Measurements from ENCODE around the gene PRKAG2. TPM values are rescaled to one million over a fixed set of nuclear protein-coding genes. Genes with fewer than 3 reads are reported as not detected.

PRKAG2 gene
- total and polyA plus RNA-seq, 2 donors = 37.9 to 71.6 TPM

GRCh38 chr7:151861881-151862280 is 15.0 kb downstream of the PRKAG2 start:
- Histone ChIP-seq H3K4me1 (ENCODE audit: insufficient read depth) (no peaks in the 10 kb centered on the region), H3K27ac (ENCODE audit: low read depth) (no peak overlapping the region), H3K36me3 (ENCODE audit: insufficient read depth) (no peaks in the 10 kb centered on the region), H3K4me3 (ENCODE audit: low read depth, low read length) (no peak overlapping the region)
- DNase-seq (ENCODE audit: extremely low spot score) = no peak
- 94% methylated on average over 9 of the region's 9 CpGs for WGBS

- no peak overlapping the region for H3K4me3 ChIP-seq (ENCODE audit: low read depth, low read length)
- H3K36me3 ChIP-seq (ENCODE audit: insufficient read depth) = no peaks in the 10 kb centered on the region
- H3K27ac ChIP-seq (ENCODE audit: low read depth) = no peak overlapping the region
- no peak for DNase-seq (ENCODE audit: extremely low spot score)
- no peaks in the 10 kb centered on the region for H3K4me1 ChIP-seq (ENCODE audit: insufficient read depth)
- 86% methylated on average over 5 of the region's 5 CpGs for WGBS
Observed at GRCh38 chr7:151860771-151861170, 16.1 kb downstream of the PRKAG2 start.

- Histone ChIP-seq H3K27ac (ENCODE audit: low read depth) (no peak overlapping the region), H3K4me3 (ENCODE audit: low read depth, low read length) (no peak overlapping the region), H3K4me1 (ENCODE audit: insufficient read depth) (no peaks in the 10 kb centered on the region), H3K36me3 (ENCODE audit: insufficient read depth) (no peaks in the 10 kb centered on the region)
- no peak for DNase-seq (ENCODE audit: extremely low spot score)
- 94% methylated on average over 15 of the region's 15 CpGs for WGBS
Observed at GRCh38 chr7:151859948-151860685, 16.8 kb downstream of the PRKAG2 start.

DNA sequence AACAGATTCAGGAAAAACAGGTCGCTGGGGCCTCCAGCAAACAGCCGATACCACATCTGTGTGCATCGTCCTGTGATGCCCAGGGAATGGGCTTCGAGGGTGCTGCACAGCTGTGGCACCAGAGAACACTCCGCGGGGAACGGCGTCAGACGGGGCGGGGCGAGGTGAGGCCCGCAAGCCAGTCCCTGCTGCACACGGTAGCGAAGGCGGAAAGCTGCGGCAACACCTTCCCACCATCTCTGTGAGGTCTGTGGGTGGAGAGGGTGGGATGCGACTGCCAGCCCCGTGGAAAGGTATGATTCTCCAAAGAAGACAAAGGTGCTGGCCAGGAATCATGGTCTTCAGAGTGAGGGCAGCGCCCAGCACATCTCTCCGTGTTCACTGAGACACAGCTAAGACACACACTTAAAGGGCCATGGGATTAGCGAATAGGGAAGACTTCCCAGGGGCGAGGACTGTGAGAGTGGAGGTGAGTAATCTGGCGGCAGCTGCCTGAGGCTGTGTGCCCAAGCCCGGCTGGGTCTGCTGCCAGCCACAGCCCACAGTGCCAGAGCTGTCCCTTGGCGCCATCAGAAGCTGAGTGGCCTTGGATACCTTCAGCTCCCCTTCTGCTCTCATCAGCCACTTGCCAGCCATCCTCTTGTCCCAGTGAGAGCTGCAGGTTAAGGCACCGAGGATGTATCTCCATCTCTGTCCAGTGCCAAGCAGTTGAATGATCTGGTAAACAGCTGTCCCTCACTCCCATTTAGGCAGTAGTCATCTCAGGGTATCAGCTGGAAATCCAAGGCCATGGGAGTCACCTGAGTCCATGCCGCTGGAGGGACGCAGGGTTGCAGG is 17.6 kb downstream of the PRKAG2 start:
- no peak overlapping the region for H3K27ac ChIP-seq (ENCODE audit: low read depth)
- DNase-seq (ENCODE audit: extremely low spot score) = no peak
- no peaks in the 10 kb centered on the region for H3K4me1 ChIP-seq (ENCODE audit: insufficient read depth)
- 91% methylated on average over 28 of the region's 28 CpGs for WGBS
- no peak overlapping the region for H3K4me3 ChIP-seq (ENCODE audit: low read depth, low read length)
- H3K36me3 ChIP-seq (ENCODE audit: insufficient read depth) = no peaks in the 10 kb centered on the region

DNA sequence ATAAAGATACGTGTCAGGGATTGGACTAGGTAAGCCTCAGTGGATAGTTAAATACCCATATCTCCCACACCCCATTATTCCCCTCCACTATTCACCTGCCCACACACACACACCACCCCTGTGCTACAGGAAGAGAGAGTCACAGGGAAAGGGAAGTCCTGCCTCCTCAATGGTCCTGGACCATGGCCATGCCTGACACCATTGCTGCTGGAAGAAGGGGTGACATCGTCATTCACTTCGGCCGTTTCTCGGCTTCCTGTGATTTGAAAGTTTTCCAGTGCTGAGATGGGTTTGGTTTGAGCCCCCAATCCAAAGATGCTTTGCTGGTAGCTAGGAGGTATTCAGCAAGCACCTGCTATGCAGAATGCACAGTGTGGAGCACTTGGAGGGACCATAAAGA is 18.5 kb downstream of the PRKAG2 start:
- DNase-seq (ENCODE audit: extremely low spot score) = no peak
- Histone ChIP-seq H3K4me1 (ENCODE audit: insufficient read depth) (no peaks in the 10 kb centered on the region), H3K27ac (ENCODE audit: low read depth) (no peak overlapping the region), H3K4me3 (ENCODE audit: low read depth, low read length) (no peak overlapping the region), H3K36me3 (ENCODE audit: insufficient read depth) (no peaks in the 10 kb centered on the region)
- 80% methylated on average over 5 of the region's 5 CpGs for WGBS

GRCh38 chr7:151857866-151858450 is 19.0 kb downstream of the PRKAG2 start:
- Histone ChIP-seq H3K4me1 (ENCODE audit: insufficient read depth) (no peaks in the 10 kb centered on the region), H3K27ac (ENCODE audit: low read depth) (no peak overlapping the region), H3K4me3 (ENCODE audit: low read depth, low read length) (no peak overlapping the region), H3K36me3 (ENCODE audit: insufficient read depth) (no peaks in the 10 kb centered on the region)
- no peak for DNase-seq (ENCODE audit: extremely low spot score)
- 74% methylated on average over 7 of the region's 7 CpGs for WGBS

- H3K36me3 ChIP-seq (ENCODE audit: insufficient read depth) = no peaks in the 10 kb centered on the region
- H3K4me1 ChIP-seq (ENCODE audit: insufficient read depth) = no peaks in the 10 kb centered on the region
- H3K27ac ChIP-seq (ENCODE audit: low read depth) = no peak overlapping the region
- no peak for DNase-seq (ENCODE audit: extremely low spot score)
- H3K4me3 ChIP-seq (ENCODE audit: low read depth, low read length) = no peak overlapping the region
- WGBS = 91% methylated on average over 12 of the region's 12 CpGs
Observed at GRCh38 chr7:151857412-151857811, 19.5 kb downstream of the PRKAG2 start.

- 82% methylated on average over 16 of the region's 16 CpGs for WGBS
- Histone ChIP-seq H3K36me3 (ENCODE audit: insufficient read depth) (no peaks in the 10 kb centered on the region), H3K27ac (ENCODE audit: low read depth) (no peak overlapping the region), H3K4me1 (ENCODE audit: insufficient read depth) (no peaks in the 10 kb centered on the region), H3K4me3 (ENCODE audit: low read depth, low read length) (no peak overlapping the region)
- DNase-seq (ENCODE audit: extremely low spot score) = no peak
Observed at GRCh38 chr7:151856516-151856915, 20.4 kb downstream of the PRKAG2 start.

DNA sequence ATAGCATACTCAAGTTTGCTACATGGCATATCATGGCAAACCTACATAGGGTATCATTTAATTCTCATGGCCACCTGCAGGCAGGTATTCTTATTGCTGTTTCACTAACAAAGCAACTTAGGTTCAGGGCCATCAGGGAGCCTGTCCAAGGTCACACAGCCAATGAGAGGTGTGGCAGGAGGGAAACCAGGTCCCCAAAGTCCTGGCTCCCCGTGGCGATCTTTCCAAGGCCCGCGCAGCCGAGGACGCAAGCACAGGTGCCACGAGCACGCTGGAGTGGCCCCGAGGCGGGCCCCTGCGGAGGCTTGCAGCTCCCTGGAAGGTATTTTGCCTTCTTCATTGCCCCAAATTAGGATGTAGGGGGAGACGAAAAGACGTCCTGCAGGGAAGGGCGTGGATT is 20.8 kb downstream of the PRKAG2 start:
- DNase-seq (ENCODE audit: extremely low spot score) = no peak

DNA sequence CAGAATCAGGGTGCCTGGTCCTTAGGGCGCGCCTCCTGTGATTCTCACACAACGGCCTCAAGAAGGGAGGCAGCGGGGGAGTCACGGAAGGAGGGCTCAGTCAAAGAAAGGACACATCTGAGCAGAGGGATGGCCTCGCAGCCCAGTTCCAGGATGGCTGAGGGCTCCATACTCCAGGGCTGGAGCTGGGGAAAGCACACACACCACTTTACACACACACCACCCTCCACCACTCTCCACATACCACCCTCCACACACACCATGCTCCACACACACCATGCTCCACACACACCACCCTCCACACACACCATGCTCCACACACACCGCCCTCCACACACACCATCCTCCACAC is 22.2 kb downstream of the PRKAG2 start:
- no peak for DNase-seq (ENCODE audit: extremely low spot score)
- Histone ChIP-seq H3K4me3 (ENCODE audit: low read depth, low read length) (no peak overlapping the region), H3K36me3 (ENCODE audit: insufficient read depth) (no peaks in the 10 kb centered on the region), H3K4me1 (ENCODE audit: insufficient read depth) (no peaks in the 10 kb centered on the region), H3K27ac (ENCODE audit: low read depth) (no peak overlapping the region)
- 77% methylated on average over 7 of the region's 7 CpGs for WGBS

More for the DNA sequence above, 20.8 kb downstream of the PRKAG2 start:
- Histone ChIP-seq H3K4me1 (ENCODE audit: insufficient read depth) (no peaks in the 10 kb centered on the region), H3K27ac (ENCODE audit: low read depth) (no peak overlapping the region), H3K36me3 (ENCODE audit: insufficient read depth) (no peaks in the 10 kb centered on the region), H3K4me3 (ENCODE audit: low read depth, low read length) (no peak overlapping the region)
- 91% methylated on average over 14 of the region's 14 CpGs for WGBS

GRCh38 chr7:151853896-151854719 is 22.8 kb downstream of the PRKAG2 start:
- 68% methylated on average over 18 of the region's 18 CpGs for WGBS
- H3K27ac ChIP-seq (ENCODE audit: low read depth) = no peak overlapping the region
- DNase-seq (ENCODE audit: extremely low spot score) = no peak
- H3K4me1 ChIP-seq (ENCODE audit: insufficient read depth) = no peaks in the 10 kb centered on the region
- H3K36me3 ChIP-seq (ENCODE audit: insufficient read depth) = no peaks in the 10 kb centered on the region
- no peak overlapping the region for H3K4me3 ChIP-seq (ENCODE audit: low read depth, low read length)

- 87% methylated on average over 19 of the region's 19 CpGs for WGBS
- H3K36me3 ChIP-seq (ENCODE audit: insufficient read depth) = no peaks in the 10 kb centered on the region
- H3K27ac ChIP-seq (ENCODE audit: low read depth) = no peak overlapping the region
- DNase-seq (ENCODE audit: extremely low spot score) = no peak
- no peak overlapping the region for H3K4me3 ChIP-seq (ENCODE audit: low read depth, low read length)
- H3K4me1 ChIP-seq (ENCODE audit: insufficient read depth) = no peaks in the 10 kb centered on the region
Observed at GRCh38 chr7:151852486-151853396, 24.2 kb downstream of the PRKAG2 start.
